Esophagus squamous epithelium (tissue), 5 donors: Measurements from ENCODE around the gene ULK4. TPM values are rescaled to one million over a fixed set of nuclear protein-coding genes. Genes with fewer than 3 reads are reported as not detected.

ENCODE experiments used
- DNase-seq: peaks from one replicate; lab custom pipeline; 2025; lab: John Stamatoyannopoulos, UW
- H3K27ac ChIP-seq, 4 donors: fragments of 200-600 bp; sonication (generic); one replicate each; pipeline ENCODE4 v1.5.1; 2016 to 2019; ENCODE audit warnings: mild to moderate bottlenecking in 1 of 4
- H3K27me3 ChIP-seq, 4 donors: fragments of 200-600 bp; sonication (generic); 1 replicate in 3 of 4; 2 replicates in 1 of 4; pipeline versions ENCODE4 v1.5.1 to v1.6.0; 2017 to 2021; ENCODE audit warnings: antibody characterized with exemption in 1 of 4
- H3K36me3 ChIP-seq, 3 donors: fragments of 200-600 bp; sonication (generic); one replicate each; pipeline ENCODE4 v1.5.1; 2016 to 2019
- H3K4me1 ChIP-seq, 3 donors: fragments of 200-600 bp; sonication (generic); one replicate each; pipeline ENCODE4 v1.5.1; 2017 to 2019
- H3K4me3 ChIP-seq, 4 donors: fragments of 200-600 bp; sonication (generic); 1 replicate in 3 of 4; 2 replicates in 1 of 4; pipeline ENCODE4 v1.5.1; 2016 to 2019; ENCODE audit warnings: mild to moderate bottlenecking in 2 of 4, moderate library complexity in 1 of 4
- H3K9me3 ChIP-seq, 3 donors: fragments of 200-600 bp; sonication (generic); one replicate each; pipeline ENCODE4 v1.5.1; 2016 to 2019
- CTCF ChIP-seq, 6 experiments: fragments of 450-650 bp in 4 of 6; fragments of 200-600 bp in 2 of 6; sonication (generic) in 2 of 6; IDR thresholded peaks; one replicate each; pipeline ENCODE4 v1.5.1; 2016 to 2019; ENCODE audit warnings: antibody characterized with exemption in 6 of 6, mild to moderate bottlenecking in 4 of 6, moderate library complexity in 4 of 6
- POLR2A ChIP-seq, 4 donors: fragments of 450-650 bp; IDR thresholded peaks; one replicate each; pipeline ENCODE4 v1.6.1; 2017; ENCODE audit warnings: antibody characterized with exemption in 4 of 4, mild to moderate bottlenecking in 4 of 4, moderate library complexity in 3 of 4
- WGBS, 2 donors: methylation state at CpG; one replicate each; pipeline ENCODE4 v1.1.5; 2018; 5-methylcytosine and 5-hydroxymethylcytosine counted together
- intact Hi-C: fragments of 100-400 bp; cut with DNase I; formaldehyde crosslinking; loops from one replicate; pipeline ENCODE4 v1.15.0; 2022
- total RNA-seq, 4 donors: library from RNA; depleted of rRNA; stranded (reverse); fragments of >200 nt; gene quantifications; one replicate each; pipeline ENCODE4 v1.1.0, GENCODE V29; 2016
- donor health status: DM: yes; HTN: yes; CAD: no.

The ULK4 gene
- total RNA-seq, 4 donors from 2014 or later, result 2.2 to 11.4 (median 7.9) TPM

GRCh38 chr3:41223691-41224090 is 738.2 kb downstream of the ULK4 start:
- Histone ChIP-seq H3K27ac (peak overlapping the region in 1 of 4 donors; percentile 36), H3K27me3 (no peaks in the 10 kb centered on the region), H3K4me1 (peaks cover 3 to 58% (median 29%) of the 10 kb centered on the region in 3 donors), H3K36me3 (peaks cover 15 to 50% (median 27%) of the 10 kb centered on the region in 3 donors), H3K9me3 (no peaks in the 10 kb centered on the region), H3K4me3 (no peak overlapping the region)
- intact Hi-C loops, result no loop called here
- DNase-seq, result no peak
- 83 to 88% methylated on average over 2 of the region's 2 CpGs for WGBS, 2 donors
- TF ChIP-seq POLR2A (IDR thresholded peaks at IDR 0.05) (no peak), CTCF (IDR thresholded peaks at IDR 0.05) (no peak)

- Histone ChIP-seq H3K9me3 (no peaks in the 10 kb centered on the region), H3K4me3 (no peak overlapping the region), H3K4me1 (peaks cover 3 to 64% (median 34%) of the 10 kb centered on the region in 3 donors), H3K27ac (no peak overlapping the region), H3K27me3 (no peaks in the 10 kb centered on the region), H3K36me3 (peaks cover 15 to 44% (median 27%) of the 10 kb centered on the region in 3 donors)
- TF ChIP-seq CTCF (IDR thresholded peaks at IDR 0.05), result no peak
- TF ChIP-seq POLR2A (IDR thresholded peaks at IDR 0.05), result no peak
- intact Hi-C loops, result no loop called here
- WGBS, 2 donors, result 59 to 71% methylated on average over 2 of the region's 2 CpGs
- DNase-seq, result no peak
These were observed 738.8 kb downstream of the ULK4 start for GRCh38 chr3:41223078-41223477.

GRCh38 chr3:41222501-41222900 is 739.4 kb downstream of the ULK4 start:
- no peak overlapping the region for H3K27ac ChIP-seq
- no peak overlapping the region for H3K4me3 ChIP-seq
- H3K27me3 ChIP-seq, result no peaks in the 10 kb centered on the region
- intact Hi-C loops, result no loop called here
- no peaks in the 10 kb centered on the region for H3K9me3 ChIP-seq
- 65 to 82% methylated on average over 3 of the region's 3 CpGs for WGBS, 2 donors
- DNase-seq, result no peak
- H3K36me3 ChIP-seq, result peaks cover 15 to 38% (median 24%) of the 10 kb centered on the region in 3 donors
- H3K4me1 ChIP-seq, result peaks cover 3 to 69% (median 34%) of the 10 kb centered on the region in 3 donors
- no peak for TF ChIP-seq POLR2A (IDR thresholded peaks at IDR 0.05)
- TF ChIP-seq CTCF (IDR thresholded peaks at IDR 0.05), result no peak

- intact Hi-C loops, result no loop called here
- 53% methylated on average over 2 of the region's 2 CpGs for WGBS, 2 donors
- Histone ChIP-seq H3K36me3 (peaks cover 15 to 34% (median 19%) of the 10 kb centered on the region in 3 donors), H3K27ac (no peak overlapping the region), H3K4me1 (peaks cover 3 to 74% (median 37%) of the 10 kb centered on the region in 3 donors), H3K9me3 (no peaks in the 10 kb centered on the region), H3K4me3 (no peak overlapping the region), H3K27me3 (no peaks in the 10 kb centered on the region)
- no peak for TF ChIP-seq CTCF (IDR thresholded peaks at IDR 0.05)
- DNase-seq, result no peak
These were observed 739.9 kb downstream of the ULK4 start for GRCh38 chr3:41222012-41222411.

- Histone ChIP-seq H3K27me3 (no peaks in the 10 kb centered on the region), H3K9me3 (no peaks in the 10 kb centered on the region), H3K4me1 (peaks cover 3 to 84% (median 37%) of the 10 kb centered on the region in 3 donors), H3K27ac (no peak overlapping the region), H3K4me3 (no peak overlapping the region), H3K36me3 (peaks cover 15 to 24% (median 15%) of the 10 kb centered on the region in 3 donors)
- no peak for DNase-seq
- TF ChIP-seq POLR2A (IDR thresholded peaks at IDR 0.05) (no peak), CTCF (IDR thresholded peaks at IDR 0.05) (no peak)
- intact Hi-C loops, result no loop called here
- 72 to 78% methylated on average over 7 of the region's 7 CpGs for WGBS, 2 donors
These were observed 740.8 kb downstream of the ULK4 start for GRCh38 chr3:41220906-41221677.
